ENCODE measurements around the gene CARD9. TPM values are rescaled to one million over a fixed set of nuclear protein-coding genes. Genes with fewer than 3 reads are reported as not detected.

The CARD9 gene
- total RNA-seq, 2 donors from 2014 or later, result 0.78 to 1.3 TPM

DNA sequence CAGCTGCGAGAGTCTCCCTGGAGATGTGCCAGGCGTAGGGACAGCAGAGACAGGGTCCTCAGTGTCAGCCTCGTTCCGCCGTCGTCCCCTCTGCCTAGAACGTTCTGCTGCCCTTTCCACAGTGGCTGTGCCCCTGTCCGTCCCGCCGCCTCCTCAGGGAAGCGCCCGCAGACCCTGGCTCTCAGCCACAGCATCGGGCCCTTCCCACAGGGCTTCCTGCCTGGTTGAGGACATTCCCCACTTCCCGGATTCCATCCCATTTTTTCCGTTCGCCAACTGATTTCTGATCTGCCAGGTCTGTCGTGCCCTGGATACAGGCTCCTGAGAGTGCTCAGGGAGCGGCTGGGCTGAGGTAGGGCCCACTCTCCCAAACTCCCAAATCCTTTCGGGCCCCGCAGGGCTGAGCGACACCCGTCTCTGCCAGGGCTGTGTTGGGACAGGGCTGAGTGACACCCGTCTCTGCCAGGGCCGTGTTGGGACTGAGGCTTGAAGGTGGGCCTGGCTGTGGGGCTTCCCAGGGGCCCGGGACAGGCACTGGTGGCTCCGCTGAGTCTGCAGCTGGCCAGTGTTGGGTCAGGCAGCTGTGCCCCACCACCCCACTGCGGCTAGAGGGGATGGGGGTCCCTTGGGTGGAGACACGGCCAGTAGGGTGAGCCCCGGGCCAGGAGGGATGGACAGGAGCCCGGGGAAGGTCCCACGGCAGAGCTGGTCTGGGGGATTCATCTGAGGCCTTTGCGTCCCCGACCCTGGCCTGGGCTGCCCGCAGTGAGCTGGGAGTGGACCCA is 25.8 kb downstream of the CARD9 start:
- Histone ChIP-seq H3K4me3 (no peak overlapping the region), H3K4me1 (peaks cover 16% of the 10 kb centered on the region), H3K27me3 (no peaks in the 10 kb centered on the region), H3K27ac (no peak overlapping the region), H3K9me3 (no peaks in the 10 kb centered on the region), H3K36me3 (replicated peaks in 1 of 2; ENCODE audit: insufficient read depth in 1 of 2, low read depth in 2 of 2) (no peaks in the 10 kb centered on the region)
- no peak for TF ChIP-seq POLR2A (IDR thresholded peaks at IDR 0.05)
- no peak for TF ChIP-seq CTCF (IDR thresholded peaks at IDR 0.05)
- no peak for ATAC-seq
- intact Hi-C loops (cut with DNase I), result no loop called here
- DNase-seq, result no peak
- WGBS, 2 donors, result 84 to 85% methylated on average over 28 to 32 of the region's 34 CpGs

DNA sequence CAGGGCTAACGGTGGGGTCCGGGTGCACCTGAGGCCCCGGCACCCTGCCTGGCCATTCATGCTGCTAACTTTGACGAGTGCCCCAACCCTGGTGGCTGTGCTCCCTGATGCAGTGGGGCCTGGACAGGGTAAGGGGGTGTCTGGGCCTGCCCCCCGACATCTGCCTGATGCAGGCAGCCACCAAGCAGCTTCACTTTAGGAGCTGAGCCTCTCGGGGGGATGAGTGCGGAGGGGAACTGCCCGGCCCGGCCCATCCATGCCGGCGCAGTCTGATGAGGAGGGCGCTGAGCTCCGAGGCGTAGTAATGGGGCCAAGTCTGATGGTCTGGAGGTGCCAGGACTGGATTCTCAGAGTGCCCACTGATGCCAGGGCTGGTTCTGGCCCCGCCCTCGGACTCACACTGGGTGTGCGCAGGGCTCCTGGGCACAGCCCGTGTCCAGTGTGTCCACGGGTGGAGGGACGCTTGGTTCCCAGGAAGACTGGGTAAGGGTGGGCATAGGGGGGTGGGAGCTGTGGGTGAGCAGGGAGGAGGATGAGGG is 26.5 kb downstream of the CARD9 start:
- Histone ChIP-seq H3K9me3 (no peaks in the 10 kb centered on the region), H3K27ac (no peak overlapping the region), H3K27me3 (no peaks in the 10 kb centered on the region), H3K36me3 (replicated peaks in 1 of 2; ENCODE audit: insufficient read depth in 1 of 2, low read depth in 2 of 2) (no peaks in the 10 kb centered on the region), H3K4me3 (no peak overlapping the region), H3K4me1 (peaks cover 22% of the 10 kb centered on the region)
- no peak for DNase-seq
- intact Hi-C loops (cut with DNase I), result no loop called here
- TF ChIP-seq POLR2A (IDR thresholded peaks at IDR 0.05) (no peak), CTCF (IDR thresholded peaks at IDR 0.05) (no peak)
- 68 to 89% methylated on average over 5 to 15 of the region's 20 CpGs for WGBS, 2 donors
- ATAC-seq, result no peak

DNA sequence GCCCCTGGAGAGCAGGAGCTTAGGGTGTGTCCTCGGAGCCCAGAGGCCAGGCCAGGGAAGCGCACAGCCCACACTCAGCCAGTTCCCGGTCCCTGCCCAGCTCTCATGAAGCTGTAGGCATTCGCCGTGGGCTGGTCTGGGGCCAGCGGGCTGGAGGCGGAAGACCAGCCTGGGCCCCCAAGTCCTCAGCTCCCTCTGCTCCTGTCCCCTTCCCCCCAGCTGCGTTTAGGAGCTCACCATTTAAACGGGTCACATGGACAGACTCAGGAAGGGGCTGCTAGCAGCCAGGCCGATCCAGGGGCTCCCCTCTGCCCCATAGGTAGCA is 27.4 kb downstream of the CARD9 start:
- 68 to 77% methylated on average over 3 to 10 of the region's 10 CpGs for WGBS, 2 donors
- Histone ChIP-seq H3K27me3 (no peaks in the 10 kb centered on the region), H3K27ac (no peak overlapping the region), H3K4me3 (no peak overlapping the region), H3K4me1 (peaks cover 31% of the 10 kb centered on the region), H3K36me3 (replicated peaks in 1 of 2; ENCODE audit: insufficient read depth in 1 of 2, low read depth in 2 of 2) (no peaks in the 10 kb centered on the region), H3K9me3 (no peaks in the 10 kb centered on the region)
- no peak for ATAC-seq
- intact Hi-C loops (cut with DNase I), result no loop called here
- no peak for DNase-seq
- TF ChIP-seq CTCF (IDR thresholded peaks at IDR 0.05), result no peak
- TF ChIP-seq POLR2A (IDR thresholded peaks at IDR 0.05), result no peak

- Histone ChIP-seq H3K36me3 (replicated peaks in 1 of 2; ENCODE audit: insufficient read depth in 1 of 2, low read depth in 2 of 2) (no peaks in the 10 kb centered on the region), H3K27ac (no peak overlapping the region), H3K4me3 (no peak overlapping the region), H3K4me1 (peaks cover 37% of the 10 kb centered on the region), H3K27me3 (no peaks in the 10 kb centered on the region), H3K9me3 (no peaks in the 10 kb centered on the region)
- intact Hi-C loops (cut with DNase I), result no loop called here
- TF ChIP-seq CTCF (IDR thresholded peaks at IDR 0.05) (peak in 4 of 7 experiments; percentile 27 to 39 (median 36)), POLR2A (IDR thresholded peaks at IDR 0.05) (no peak)
- DNase-seq (peak in 3 of 4 donors; percentile 48 to 64 (median 58)), ATAC-seq (no peak)
- WGBS, 2 donors, result 70 to 73% methylated on average over 8 to 40 of the region's 43 CpGs
These were observed 27.9 kb downstream of the CARD9 start for GRCh38 chr9:136345281-136346156.
